DMS153 treated with DMSO at 0.1 percent for 48 hours (cell line): ENCODE results near the gene BMP2K.
A peak's percentile ranks its signal among the peaks of the same experiment; 100 is the strongest.

Experiments used
- DNase-seq: peaks from one replicate; lab custom pipeline; 2025; ENCODE audit not compliant: unreplicated experiment; lab: John Stamatoyannopoulos, UW

Gene BMP2K

DNA sequence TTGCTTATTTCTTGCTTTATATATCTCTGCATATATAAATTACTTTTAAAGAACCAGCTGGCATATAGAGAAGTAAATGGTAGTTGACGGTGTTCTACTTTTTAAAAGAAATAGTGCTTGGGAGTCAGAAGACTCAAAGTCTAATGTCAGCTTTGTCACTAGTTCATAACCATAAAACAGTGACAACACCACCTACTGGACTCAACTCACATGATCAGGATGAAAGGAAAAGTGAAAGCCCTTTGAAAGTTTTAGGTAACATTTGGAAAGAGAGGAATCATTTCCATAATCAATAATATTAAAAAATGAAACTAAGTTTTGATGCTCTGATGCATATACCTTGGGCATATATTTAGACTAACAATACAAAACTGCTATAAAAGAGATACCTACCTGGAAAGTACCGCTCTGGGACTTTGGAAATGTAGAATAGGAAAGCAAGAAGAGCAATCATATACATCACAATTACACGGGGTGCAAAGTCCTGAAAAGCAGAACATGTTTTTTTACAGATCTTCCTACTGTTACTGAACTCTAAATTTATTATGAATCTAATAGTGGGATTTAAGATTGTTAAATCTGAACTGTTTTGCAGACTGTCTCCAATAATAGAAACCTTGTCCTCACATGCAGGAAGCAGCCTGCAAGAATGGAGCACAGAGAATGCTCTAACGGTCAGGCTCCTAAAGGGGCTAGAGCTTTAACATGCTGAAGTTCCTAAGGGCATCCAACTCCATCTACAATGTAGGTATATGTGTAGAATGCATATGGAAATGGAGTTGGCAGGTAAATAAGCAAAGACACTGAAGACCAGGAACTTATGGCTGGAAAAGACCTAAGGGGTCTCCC lies 147.5 kb downstream of the BMP2K start:
- DNase-seq, result no peak

DNA sequence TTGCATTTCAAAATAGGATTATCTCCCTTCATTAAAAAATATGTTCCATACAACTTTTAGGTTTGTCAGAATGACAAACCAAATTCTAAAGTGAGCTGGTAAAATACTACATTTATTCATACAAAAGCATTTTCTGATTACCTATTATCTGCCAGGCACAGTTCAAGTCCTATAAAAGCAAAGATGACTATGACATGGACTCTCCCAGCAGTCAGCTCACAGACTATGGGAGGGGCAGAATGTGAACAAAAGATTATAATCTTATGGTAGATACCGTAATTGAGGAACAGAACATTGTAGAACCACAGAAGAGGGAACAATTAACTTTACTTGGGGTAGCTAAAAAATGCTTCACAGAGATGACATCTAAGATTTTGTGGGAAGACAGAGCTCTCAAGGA lies 150.7 kb downstream of the BMP2K start:
- no peak for DNase-seq

DNA sequence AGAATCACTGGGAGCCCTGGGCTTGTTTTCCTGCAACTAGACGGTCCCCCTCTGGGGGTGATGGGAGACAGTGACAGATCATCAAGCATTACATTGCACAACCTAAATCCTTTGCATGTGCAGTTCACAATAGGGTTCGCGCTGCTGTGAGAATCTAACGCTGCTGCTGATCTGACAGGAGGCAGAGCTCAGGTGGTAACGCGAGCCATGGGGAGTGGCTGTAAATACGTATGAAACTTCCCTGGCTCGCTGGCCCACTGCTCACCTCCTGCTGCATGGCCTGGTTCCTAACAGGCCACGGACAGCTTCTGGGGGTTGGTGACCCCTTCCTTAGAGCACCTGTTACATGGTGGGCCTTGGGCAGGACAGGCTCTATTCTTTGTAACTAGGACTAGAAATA lies 152.7 kb downstream of the BMP2K start:
- no peak for DNase-seq

DNA sequence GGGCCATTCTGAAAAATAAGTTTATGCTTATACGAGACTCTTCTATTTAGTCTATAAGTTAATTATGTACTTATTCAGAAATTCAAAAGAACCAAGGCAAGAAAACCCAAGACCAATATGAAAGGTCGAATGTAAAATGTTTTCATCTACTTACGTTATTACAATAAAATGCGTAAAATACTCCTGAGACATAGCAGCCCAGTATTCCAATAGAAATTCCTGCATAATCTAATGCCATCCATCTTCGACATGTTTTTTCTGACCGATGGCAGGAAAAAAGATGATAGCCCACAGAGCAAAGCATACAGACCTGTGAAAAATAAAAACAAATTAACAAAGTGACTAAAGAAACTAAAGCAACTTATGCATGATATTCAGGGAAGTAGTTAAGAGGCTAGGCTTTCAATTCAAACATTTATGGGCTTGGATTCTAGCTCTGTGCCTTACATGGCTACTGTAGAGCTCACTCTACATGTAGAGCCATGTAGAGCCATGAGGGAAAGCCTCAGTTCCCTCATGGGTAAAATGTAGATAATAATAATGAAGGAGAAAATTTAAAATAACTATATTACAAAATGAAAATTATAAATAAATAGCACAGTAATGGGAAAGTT lies 154.0 kb downstream of the BMP2K start:
- DNase-seq, result no peak

DNA sequence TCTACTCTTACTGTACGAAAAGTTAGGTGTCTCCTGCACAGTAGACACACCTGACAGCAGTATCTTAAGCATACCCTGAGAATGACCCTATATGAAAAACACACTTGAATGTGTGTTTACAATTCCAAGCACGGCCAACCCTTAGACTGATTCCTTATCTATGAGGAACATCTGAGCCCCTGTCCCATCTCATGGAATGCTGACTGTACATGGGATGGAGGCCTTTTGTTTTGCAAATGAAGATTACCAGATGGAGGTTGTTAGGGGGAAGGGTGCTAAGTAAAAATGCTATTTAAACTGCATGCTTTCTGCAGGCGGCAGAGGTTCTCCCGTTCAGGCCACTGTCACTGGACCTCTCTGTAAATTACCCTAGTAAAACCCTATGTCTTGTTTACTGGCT lies 160.8 kb downstream of the BMP2K start:
- DNase-seq, result no peak

DNA sequence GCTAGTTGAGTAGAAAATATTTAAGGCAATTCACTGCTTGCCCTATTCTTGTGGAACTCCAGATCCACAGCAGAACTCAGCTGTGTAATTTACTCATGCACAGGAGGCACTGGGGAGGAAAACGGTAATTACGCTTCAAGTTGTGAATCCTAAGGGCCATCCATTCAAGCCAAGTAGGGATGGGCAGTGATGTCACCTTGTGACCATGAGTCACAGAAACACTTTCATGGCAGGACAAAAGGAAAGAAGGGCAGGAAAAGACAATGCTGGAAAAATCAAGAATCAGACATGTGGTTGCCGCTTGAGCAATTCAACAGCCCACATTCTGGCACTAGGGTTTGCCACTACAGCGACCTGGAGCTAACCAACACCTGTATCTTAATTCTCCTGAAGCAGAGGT lies 161.7 kb downstream of the BMP2K start:
- no peak for DNase-seq

DNA sequence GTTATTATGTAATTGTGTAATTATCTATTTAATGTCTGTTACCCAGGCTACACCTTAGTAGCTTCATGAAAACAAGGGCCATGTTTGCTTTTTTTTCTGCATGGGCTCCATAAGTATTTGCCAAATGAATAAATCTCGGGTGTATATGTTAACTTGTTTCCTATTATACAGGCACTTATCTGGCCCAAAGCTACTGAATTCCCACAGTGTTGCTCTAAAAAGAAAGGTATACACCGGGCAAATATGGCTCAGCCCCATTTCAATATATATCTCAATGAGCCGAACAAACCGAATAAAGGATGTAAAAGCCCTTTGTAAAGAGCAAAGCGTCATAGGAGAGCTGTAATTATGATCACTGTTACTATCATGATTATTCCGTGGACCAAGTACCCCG lies 162.3 kb downstream of the BMP2K start:
- DNase-seq, result peak; percentile 33

DNA sequence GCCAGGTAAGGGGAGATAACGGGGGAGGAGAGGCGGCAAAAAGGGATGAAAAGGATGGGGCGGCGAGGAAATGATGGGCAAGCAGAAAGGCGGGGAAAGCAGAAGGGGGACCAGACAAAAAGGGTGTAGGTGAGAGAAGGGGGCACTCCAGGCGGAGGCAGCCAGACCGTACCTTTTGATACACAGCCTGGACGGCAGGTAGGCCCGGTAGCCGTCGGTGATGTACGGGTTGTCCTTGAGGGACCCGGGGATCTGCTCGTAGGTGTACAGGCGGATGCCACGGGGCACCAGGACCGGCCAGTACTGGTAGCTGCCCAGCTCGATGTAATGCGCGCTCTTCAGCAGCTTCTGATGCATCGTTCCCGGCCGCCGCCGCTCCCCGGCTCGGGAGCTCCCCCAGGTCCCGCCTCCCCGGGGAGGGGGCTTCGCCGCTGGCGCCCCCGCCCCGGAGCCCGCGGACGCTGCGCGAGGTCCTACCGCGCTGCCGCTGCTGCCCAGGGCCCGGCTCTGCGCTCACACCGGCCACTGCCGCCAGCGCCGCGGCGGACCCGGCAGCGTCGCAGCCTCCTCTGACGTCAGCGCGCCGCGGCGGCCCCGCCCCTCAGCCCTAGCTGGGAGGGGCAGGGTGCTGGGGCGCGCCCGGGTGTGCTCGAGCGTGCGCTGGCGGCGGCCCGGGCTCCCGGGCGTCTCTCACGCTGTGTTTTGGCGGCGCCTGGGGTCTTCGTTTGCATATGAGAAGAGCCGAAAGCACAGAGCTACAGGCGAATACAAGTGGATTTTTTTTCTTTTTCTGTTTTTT lies 162.9 kb downstream of the BMP2K start, which contains the start of gene PAQR3:
Gene PAQR3, minus strand, starts transcription at position 571 of the 799 bp plus-strand sequence. Its CDS starts 214 bp downstream, at position 357.
- peak; percentile 75 for DNase-seq

DNA sequence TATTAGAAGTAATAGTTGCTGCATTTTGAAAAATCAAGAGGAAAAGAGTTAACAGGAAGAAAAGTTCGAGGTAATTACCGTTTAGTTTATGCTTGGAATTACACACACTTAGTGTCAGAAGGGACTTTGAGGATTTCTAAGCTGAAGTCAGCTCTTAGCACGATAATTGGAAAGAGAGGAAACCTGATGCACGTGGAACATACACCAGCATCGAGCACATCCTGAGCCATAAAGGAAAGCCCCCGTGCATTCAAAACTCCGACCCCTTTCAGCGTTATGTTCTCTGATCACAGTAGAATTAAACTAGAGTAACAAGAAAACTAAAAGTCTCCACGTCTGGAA lies 163.5 kb downstream of the BMP2K start:
- peak; percentile 33 for DNase-seq

DNA sequence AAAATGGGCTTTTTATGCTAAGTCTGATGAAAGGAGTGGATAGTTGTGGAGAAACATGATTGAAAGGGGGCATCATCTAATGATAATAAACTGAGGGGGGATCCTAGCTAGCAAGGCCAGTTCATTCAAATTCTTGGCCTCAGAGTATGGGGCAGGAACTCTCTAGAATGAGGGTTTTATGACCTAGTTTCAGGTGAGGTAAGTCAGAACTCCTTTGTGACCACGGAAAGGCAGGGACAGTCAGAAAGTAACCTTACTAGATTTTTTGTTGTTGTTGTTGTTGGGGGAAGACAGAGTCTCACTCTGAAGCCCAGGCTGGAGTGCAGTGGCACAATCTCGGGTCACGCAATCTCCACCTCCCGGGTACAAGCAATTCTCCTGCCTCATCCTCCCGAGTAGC lies 164.6 kb downstream of the BMP2K start:
- DNase-seq, result no peak

DNA sequence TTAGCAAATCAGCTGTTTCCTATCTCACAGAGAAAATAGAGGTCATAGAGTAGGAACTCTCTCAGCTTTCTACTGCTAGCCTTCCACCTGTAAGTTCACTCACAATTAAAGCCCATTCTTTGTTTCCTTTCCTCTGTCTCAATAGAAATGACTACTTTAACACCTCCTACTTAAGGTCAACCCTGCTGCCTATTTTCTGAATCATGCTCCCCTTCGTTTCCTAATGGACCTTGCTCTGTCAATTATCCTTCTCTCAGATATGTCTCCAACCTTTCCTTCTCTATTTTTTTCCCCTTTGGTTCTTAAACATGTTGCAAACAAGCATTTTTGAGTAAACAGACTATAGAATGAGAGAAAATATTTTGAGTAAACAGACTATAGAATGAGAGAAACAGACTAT lies 168.2 kb downstream of the BMP2K start:
- no peak for DNase-seq

DNA sequence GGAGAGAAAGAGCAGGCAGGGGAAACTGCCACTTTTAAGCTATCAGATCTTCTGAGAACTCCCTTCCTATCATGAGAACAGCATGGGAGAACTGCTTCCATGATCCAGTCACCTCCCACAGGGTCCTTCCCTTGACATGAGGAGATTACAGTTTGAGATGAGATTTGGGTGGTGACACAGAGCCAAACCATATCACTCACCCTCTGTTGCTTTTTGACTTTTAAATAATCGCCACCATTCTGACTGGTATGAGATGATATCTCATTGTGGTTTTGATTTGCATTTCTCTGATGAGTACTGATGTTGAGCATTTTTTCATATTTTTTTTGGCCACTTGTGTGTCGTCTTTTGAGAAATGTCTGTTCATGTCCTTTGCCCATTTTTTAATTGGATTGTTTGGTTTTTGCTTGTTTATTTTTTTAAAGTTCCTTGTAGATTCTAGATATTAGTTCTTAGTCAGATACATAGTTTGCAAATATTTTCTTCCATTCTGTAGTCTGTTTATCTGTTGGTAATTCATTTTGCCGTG lies 169.6 kb downstream of the BMP2K start:
- no peak for DNase-seq

DNA sequence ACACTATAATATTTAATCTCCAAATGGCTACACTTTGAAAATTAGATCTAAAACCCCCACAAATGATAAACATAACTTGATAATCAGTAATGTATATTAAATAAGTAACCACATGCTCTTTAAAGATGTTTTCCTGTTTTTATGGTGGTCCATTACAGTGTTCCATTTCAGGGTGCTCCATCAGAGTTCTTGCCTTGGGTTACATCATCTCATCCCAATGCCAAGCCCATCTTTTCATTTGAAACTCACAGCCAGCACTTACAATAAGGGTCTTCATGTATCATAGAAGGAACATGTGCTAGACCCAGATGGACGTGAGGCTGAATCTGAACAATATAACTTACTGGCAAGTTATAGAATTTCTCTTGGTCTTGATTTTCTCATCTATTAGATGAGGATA lies 173.6 kb downstream of the BMP2K start:
- no peak for DNase-seq

DNA sequence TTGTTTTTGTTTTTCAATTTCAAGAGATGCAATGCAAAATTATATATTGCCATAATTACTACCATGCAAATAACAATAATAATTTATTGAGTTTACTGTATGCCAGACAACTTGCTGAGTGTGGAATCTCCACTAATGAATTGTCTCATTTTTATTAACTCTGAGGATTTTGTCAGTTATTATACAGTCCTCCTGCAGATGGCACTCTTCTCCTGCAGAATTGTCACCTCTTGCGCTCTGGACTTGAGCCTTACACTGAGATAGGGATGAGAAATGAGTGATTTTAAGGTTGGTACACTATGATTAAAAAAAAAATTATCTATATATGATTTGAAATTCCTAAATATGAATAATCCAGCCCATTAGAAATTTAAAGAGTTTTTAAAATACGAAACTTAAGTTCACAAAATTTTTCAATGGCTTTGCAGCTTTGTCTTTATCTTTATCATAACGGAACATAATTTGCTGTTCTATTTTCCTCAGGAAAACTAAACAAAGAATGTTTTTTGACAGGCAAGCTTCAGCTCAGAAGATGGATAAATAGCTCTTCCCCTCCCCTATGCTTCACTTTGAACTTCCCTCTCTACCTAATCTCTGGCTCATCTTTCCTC lies 175.8 kb downstream of the BMP2K start:
- peak; percentile 38 for DNase-seq

DNA sequence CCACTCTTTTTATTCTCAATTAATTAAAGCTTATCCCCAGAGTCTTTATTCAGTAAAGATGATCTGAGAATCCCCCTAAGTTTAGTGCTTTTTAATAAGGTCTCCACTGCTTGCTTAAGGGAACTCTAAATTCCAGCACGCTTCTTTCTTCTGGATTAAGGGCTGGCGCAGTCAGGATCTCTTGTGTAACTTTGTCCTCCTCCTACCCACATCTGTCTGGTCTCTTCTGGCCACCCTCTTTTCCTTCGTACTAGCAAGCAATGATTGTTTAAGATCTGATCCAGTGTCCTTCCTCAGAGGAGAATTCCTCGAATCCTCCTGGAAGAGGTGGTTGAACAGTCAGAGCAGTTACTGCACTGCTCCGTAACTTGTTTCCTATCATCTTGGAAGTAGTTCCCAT lies 177.1 kb downstream of the BMP2K start:
- DNase-seq, result no peak

DNA sequence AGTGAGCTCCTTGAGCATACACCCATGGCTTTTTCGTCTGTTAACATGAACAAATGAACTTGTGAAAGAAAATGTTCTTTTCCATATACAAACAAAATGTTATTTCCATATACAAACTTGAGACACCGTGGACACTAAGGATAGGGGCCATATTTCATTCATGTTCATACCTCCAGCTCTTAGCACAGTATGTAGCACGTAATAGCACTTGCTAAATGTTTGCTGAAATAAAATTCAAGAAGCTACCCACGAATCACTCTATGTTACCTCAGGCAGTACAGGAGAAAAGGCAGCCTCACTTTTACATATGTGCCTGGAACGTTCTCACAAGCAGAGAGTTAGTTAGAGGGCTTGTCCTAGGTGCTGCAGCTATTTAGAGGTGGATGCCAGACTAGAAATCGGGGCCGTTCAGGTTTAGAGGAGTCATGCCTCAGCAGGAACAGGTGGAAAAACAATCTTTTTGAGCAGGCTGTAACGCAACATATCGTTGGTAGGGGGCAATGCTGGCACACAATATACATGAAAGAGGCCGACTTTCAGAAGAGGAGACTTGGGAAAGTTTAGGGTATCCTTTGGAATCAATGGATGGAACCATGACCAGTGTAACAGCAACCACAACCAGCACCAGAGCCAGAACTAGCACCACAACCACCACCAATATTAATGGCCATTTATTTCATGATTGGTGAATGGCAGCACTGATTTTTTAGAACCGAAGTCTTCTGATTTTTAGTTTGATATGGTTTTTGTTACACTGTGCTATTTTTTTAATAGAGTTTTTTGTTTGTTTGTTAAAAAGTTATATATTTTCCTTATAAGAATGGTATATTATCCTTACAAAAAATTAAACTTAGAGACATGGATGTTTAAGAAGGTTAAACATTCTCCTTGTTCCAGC lies 177.9 kb downstream of the BMP2K start:
- DNase-seq, result peak; percentile 32

DNA sequence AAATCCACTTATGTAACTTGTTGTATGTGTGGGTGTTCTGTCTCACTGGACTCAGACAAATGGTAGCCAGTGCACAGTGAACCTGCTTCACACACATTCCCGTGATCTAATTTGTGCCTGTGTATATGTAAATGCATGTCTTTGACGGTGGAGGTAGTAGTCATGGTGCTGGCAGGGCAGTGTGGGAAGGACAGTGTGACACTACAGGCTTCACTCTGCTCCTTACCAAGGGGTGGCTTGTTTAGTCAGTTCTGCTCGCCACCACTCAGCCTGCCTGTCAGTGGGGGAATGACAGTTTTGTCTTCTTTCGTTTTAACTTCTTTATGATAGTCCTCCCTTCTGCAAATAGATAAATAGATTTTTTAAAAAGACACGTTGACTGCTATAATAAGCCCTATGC lies 180.8 kb downstream of the BMP2K start:
- no peak for DNase-seq

DNA sequence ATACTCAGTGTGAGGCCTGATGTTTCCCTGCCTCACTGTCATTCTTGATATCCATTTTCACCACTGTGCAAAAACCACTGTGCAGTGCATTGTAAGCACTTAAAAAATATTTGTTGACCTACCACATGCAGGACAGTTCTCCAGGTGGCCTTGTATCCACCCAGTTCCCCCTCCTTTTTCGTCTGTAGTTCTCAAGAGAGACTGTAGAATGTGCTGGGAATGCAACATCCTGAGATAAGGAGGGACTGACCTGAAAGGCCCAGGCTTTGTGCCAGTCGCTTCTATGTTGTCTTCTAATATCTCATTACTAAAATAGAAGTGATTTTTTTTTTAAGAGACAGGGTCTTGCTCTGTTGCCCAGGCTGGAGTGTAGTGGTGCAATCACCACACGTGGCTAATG lies 184.8 kb downstream of the BMP2K start:
- DNase-seq, result no peak
